GM19438 (cell line): ENCODE data around the gene CLEC4C.
"Not testable (repeated sequence)": the region's sequence is repeated elsewhere in the genome, so short reads cannot be mapped to it uniquely, and the experiment has no call there.

Experiments
- ATAC-seq: cut with Tn5 transposase; IDR thresholded peaks from one replicate; pipeline ENCODE4 v1.9.1; 2021; ENCODE audit warnings: low read depth; ENCODE audit not compliant: unreplicated experiment

The CLEC4C gene, protein sequence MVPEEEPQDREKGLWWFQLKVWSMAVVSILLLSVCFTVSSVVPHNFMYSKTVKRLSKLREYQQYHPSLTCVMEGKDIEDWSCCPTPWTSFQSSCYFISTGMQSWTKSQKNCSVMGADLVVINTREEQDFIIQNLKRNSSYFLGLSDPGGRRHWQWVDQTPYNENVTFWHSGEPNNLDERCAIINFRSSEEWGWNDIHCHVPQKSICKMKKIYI

GRCh38 chr12:7747246-7747645 lies at the start of gene CLEC4C:
Gene CLEC4C, minus strand, starts transcription at chr12:7747375. Its CDS starts 27 bp downstream, at chr12:7747348.
- ATAC-seq: no peak

DNA sequence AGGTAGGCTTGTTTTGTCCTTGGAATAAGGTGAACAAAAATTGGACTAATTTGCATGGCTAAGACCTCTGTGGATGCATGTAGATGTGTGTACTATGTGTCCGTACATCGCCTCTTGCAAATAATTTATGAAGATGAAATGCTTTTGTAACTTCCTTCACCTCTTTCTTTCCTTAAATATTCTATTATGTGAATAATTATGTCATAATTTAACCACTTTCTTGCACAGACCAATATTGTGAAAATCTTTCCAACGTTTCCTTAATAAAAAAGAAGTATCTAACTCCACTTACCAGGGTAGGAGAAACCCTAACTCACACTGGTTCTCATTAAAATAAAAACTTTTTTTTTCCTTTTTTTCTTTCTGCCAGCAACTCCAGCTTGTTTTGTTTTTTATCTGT lies 46.0 kb upstream of the CLEC4C start:
- ATAC-seq: no peak

DNA sequence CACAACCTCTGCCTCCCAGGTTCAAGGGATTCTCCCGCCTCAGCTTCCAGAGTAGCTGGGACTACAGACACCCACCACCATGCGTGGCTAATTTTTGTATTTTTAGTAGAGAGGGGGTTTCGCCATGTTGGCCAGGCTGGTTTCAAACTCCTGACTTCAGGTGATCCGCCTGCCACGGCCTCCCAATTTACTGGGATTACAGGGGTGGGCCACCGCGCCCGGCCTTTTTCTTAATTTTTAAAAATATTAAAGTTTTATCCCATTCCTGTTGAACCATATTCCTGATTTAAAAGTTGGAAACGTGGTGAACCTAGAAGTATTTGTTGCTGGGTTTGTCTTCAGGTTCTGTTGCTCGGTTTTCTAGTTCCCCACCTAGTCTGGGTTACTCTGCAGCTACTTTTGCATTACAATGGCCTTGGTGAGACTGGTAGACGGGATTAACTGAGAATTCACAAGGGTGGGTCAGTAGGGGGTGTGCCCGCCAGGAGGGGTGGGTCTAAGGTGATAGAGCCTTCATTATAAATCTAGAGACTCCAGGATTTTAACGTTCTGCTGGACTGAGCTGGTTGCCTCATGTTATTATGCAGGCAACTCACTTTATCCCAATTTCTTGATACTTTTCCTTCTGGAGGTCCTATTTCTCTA lies 41.8 kb upstream of the CLEC4C start, which contains the start of gene NANOG:
TSS of gene NANOG (plus strand) at position 519 of the 645 bp plus-strand sequence. CDS start 213 bp downstream, outside the sequence.
- not testable (repeated sequence) for ATAC-seq

DNA sequence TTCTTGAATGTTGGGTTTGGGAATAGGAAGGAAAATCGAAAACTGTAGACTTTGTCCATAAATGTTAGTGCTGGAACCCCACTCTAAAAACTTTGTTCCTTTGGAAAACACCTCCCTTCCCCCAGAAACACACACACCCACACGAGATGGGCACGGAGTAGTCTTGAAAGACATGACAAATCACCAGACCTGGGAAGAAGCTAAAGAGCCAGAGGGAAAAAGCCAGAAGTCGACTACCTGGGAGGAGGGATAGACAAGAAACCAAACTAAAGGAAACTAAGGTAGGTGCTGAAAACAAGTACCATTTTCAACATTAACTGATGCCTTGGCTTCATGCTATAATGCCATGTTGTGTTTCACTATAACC lies 41.1 kb upstream of the CLEC4C start:
- no peak for ATAC-seq

DNA sequence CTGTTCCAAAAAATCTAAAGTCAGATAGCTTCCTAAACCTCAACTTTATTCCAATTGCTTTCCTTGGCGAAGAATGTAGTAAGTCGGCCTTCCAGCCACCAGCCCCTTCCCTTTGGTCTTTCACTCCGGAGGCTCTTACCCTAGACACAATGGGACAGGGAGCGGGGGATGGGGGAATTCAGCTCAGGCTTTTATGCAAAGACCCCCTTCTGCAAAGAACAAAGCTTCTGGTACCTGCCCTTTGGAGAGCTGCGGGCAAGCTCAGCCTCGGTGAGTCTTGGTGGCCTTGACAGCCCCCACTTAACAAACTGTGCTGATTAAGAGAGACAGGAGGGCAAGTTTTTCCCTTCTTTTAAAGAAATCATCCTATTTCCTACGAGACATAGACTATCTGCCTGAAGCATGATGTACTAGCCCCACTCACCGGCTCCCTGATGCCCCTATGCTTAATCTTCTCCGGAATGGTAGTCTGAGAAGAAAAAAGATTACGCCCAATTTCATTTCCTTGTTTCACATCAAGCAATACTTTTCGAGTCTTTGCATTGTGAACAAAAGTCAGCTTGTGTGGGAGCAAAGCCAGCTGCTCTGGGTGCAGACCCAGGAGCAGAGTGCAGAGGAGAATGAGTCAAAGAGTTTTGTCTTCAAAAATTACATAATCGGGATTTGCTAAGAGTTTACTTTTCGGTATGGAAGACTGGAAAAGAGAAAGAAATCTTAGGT lies 40.6 kb upstream of the CLEC4C start:
- no peak for ATAC-seq

DNA sequence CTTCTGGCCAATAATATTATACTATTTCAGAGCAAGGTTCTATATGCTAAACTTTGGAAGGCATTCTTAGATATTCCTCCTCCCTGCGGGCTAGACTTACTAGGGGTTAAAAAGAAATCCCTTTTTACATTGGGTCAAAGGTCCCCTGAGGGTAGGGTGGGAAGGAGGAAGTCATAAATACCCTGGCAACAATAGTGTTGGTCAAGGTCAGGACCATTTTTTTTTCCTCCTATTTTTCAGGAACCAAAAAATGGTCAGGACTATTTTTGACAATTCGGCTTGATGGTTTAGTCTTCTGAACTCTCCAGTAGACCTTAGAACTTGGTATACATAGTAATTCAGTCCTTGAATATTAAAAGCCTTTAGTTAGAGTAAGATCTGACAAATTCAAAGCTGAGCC lies 37.5 kb upstream of the CLEC4C start:
- no peak for ATAC-seq

- not testable (repeated sequence) for ATAC-seq
Observed at GRCh38 chr12:7783433-7783832, 36.3 kb upstream of the CLEC4C start.

DNA sequence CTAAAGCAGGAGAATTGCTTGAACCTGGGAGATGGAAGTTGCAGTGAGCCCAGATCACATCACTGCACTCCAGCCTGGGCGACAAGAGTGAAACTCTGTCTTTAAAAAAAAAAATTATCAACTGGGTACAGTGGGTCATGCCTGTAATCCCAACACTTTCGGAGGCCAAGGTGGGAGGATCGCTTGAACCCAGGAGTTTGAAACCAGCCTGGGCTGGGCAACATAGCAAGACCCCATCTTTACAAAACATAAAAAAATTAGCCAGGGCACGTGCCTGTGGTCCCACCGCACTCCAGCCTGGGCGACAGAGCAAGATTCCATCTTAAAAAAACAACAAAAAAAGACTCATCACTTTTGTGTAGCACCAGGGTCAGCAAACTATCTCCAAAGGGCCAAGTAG lies 34.9 kb upstream of the CLEC4C start:
- no peak for ATAC-seq

DNA sequence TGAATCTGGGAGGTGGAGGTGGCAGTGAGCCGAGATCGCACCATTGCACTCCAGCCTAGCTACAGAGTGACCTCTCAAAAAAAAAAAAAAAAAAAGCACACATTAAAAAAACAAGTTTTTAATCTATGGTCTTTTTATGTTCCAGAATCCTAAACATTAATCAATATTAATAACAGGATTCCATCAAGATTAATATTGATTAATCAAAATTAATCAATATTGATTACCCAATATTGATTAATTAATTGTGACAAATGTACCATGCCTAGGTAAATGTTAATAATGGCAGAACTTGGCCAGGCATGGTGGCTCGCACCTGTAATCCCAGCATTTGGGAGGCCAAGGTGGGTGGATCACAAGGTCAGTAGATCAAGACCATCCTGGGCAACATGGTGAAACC lies 34.1 kb upstream of the CLEC4C start:
- ATAC-seq: no peak

DNA sequence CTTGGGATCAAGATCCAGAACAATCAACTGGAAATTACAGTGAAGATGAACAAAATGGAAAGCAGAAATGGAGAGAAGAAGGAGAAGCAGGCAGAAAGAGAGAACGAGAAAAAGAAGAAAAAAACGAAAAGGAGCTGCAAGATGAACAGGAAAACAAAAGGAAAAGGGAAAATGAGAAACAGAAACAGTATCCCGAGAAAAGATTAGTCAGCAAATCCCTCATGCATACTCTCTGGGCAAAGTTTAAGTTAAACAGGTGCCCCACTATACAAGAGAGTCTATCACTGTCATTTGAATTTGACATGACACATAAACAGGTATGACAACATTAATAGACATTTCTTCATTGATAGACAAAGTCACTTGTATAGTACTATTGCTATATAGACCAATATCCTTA lies 22.8 kb upstream of the CLEC4C start:
- no peak for ATAC-seq

DNA sequence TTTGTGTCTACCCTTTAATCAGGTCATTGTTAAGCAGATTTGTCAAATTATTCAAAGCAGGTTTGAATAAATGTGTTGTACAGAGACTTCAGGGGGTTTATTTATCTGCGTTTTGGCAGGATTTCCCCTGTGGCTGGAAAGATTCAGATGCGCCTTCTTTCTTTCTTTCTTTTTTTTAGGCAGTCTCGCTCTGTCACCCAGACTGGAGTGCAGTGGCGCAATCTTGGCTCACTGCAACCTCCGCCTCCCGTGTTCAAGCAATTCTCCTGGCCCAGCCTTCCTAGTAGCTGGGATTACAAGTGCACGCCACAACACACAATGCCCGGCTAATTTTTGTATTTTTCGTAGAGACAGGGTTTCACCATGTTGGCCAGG lies 11.6 kb upstream of the CLEC4C start:
- ATAC-seq: no peak

DNA sequence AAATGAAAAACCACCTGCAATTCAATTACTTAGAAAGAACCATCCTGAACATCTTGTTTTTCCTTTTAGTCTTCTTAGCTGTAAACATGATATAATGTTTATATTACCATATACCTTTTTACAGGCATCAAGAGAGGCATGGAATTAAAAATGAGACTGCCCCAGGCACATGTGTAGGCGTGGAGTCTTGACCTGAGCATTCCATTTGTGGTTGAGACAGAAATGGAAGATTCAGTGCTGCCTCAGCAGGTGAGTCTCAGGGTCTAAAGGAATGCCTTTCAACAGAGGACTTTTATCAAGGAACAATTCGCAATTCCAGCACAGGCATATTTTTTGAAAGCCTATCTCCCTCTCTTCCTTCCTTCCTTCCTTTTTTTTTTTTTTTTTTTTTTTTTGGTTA lies 9.8 kb upstream of the CLEC4C start:
- no peak for ATAC-seq

DNA sequence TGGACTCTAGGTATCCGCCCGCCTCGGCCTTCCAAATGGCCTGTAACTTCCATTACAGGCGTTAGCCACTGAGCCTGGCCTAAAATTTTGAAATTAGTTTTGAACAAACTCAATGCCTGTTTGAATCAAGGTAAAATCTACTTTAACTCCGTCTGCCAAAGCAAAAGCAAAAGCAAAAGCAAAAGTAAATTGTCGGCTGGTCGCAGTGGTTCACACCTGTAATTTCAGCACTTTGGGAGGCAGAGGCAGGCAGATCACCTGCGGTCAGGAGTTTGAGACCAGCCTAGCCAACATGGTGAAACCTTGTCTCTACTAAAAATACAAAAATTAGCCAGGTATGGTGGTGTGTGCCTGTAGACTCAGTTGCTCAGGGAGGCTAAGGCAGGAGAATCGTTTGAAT lies 8.5 kb upstream of the CLEC4C start:
- not testable (repeated sequence) for ATAC-seq

DNA sequence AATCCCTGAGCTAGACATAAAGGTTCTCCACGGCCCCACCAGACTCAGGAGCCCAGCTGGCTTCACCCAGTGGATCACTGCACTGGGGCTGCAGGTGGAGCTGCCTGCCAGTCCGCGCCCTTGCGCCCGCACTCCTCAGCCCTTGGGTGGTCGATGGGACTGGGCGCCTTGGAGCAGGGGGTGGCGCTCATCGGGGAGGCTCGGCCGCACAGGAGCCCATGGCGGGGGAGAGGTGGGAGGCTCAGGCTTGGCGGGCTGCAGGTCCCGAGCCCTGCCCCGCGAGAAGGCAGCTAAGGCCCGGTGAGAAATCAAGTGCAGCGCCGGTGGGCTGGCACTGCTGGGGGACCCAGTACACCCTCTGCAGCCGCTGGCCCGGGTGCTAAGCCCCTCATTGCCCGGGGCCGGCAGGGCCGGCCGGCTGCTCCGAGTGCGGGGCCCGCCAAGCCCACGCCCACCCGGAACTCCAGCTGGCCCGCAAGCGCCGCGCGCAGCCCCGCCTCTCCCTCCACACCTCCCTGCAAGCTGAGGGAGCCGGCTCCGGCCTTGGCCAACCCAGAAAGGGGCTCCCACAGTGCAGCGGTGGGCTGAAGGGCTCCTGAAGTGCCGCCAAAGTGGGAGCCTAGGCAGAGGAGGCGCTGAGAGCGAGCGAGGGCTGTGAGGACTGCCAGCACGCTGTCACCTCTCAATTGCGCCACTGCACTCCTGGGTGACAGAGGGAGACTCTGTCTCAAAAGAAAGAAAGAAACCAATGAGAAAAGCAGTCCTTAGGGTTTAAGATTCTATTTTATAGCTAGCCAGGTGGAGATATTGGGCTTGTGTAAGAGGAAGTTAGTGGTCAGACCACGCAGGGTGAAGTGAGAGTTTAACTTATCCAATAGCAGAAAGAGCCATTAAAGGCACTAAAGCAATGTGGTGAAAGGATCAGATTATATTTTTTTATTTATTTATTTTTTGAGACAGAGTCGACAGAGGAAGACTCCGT lies 5.1 kb upstream of the CLEC4C start:
- ATAC-seq: not testable (repeated sequence)

DNA sequence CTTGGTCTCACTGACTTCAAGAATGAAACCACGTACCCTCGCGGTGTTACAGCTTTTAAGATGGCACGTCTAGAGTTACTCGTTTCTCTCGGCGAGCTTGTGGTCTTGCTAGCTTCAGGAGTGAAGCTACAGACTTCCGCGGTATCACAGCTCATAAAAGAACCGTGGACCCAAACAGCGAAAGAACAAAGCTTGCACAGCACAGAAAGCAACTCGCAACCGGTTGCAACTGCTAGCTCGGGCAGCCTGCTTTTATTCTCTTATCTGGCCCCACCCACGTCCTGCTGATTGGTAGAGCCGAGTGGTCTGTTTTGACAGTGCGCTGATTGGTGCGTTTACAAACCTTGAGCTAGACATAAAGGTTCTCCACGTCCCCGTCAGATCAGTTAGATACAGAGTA lies 4.2 kb upstream of the CLEC4C start:
- ATAC-seq: no peak

DNA sequence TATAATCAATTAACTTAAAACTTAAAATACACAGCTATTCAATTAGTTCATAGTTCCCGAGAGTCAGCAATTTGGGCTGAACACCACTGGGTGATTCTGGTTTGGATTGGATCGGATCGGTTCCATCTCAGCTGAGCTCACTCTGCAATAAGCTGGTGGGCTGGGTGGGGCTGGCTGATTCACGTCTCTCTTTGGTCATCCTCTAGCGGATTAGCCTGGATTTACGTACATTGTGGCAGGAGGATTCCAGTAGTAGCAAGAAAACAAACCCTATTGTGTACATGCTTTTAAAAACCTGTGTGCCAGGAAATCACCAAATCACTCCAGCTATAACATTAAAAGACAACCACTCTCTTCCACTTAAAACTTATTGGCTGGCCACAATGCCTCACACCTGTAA lies 3.2 kb upstream of the CLEC4C start:
- no peak for ATAC-seq

DNA sequence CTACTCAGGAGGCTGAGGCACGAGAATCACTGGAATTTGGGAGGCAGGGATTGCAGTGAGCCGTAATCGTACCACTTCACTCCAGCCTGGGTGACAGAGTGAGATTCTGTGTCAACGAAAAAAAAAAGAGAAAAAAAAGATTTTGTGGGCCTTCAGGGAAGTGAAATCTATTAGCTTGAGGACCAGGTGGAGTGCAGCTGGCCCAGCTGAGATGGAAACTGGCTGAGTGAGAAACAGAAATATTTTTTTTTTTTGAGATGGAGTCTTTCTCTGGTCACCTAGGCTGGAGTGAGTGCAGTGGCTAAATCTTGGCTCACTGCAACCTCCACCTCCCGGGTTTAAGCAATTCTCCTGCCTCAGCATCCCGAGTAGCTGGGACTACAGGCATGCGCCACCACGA lies 2.3 kb upstream of the CLEC4C start:
- ATAC-seq: no peak

DNA sequence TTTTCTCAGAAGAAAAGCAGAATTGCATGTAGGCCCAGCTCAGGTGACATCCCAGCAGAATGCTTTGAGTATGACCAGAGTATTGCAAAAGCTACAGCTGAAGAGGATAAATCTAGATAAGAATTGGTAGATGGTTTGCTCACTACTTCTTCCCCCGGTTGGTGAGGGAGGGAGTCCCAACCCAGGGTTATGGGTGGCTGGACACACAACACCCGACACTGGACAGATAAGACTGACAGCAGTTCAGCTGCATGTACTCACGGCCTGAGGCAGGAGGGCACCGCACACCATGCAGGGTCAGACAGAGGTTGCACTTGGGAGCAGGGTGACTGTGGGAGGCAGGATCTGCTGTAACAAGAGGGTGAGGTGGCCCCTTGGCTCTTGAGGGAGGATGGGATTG lies 1.7 kb upstream of the CLEC4C start:
- ATAC-seq: no peak

DNA sequence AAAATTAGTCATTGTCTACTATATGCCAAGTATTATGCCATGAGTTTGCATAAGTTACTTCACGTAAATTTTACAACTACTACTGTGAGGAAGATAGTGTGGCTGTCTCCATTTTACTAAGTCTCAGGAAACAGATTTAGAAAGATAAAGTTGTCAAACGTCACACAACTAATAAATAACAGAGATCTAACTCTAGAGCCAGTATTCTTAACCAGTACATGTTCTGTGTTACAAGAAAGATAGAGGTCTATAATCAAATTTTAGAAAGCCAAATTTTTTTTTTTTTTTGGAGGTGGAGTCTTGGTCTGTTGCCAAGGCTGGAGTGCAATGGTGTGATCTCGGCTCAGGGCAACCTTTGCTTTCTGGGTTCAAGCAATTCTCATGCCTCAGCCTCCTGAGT lies 14.2 kb downstream of the CLEC4C start:
- no peak for ATAC-seq

GRCh38 chr12:7731486-7731885 lies 15.7 kb downstream of the CLEC4C start:
- ATAC-seq: no peak

DNA sequence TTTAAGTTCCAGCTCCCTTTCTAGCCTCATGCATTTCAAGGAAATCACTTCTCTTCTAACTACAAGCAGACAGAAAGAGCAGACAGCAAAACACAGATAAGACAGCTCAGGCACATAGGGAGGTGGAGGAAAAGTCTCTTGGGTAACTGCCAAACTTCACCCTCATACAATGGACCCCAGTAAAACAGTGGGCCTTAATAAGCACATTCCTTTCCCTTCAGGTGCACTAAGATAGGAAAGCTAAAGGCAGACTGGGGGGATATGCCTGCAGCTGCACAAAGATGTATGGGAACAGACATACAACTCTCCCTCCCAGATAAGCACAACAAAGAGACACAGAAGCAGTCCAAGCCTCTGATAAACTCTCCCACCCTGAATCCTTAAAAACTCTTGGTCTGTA lies 16.2 kb downstream of the CLEC4C start:
- ATAC-seq: not testable (repeated sequence)
